GM23338 (cell line): ENCODE data around the gene DSCAML1. TPM values are rescaled to one million over a fixed set of nuclear protein-coding genes. Genes with fewer than 3 reads are reported as not detected.

Experiments
- ATAC-seq: fragments of 200-7000 bp; cut with Tn5 transposase; 3 replicates; pipeline ENCODE4 v1.9.1; 2020
- DNase-seq: peaks from one replicate; pipeline ENCODE4 v3.0.0-alpha.2; 2015; ENCODE audit warnings: low spot score
- H2AFZ ChIP-seq: fragments of 200-600 bp; sonication (generic); 2 replicates; pipeline ENCODE4 v1.8.0; 2016; ENCODE audit warnings: antibody characterized with exemption, mild to moderate bottlenecking, moderate library complexity
- H3F3A ChIP-seq: fragments of 200-600 bp; sonication (generic); replicated peaks from 2 replicates; pipeline ENCODE4 v1.8.0; 2017; ENCODE audit warnings: antibody characterized with exemption, mixed run types, low read depth
- H3K27ac ChIP-seq: fragments of 200-600 bp; sonication (generic); 2 replicates; pipeline ENCODE4 v1.6.1; 2016; ENCODE audit warnings: low read depth
- H3K27me3 ChIP-seq: fragments of 200-600 bp; sonication (generic); 2 replicates; pipeline ENCODE4 v1.8.0; 2016; ENCODE audit warnings: mild to moderate bottlenecking, mixed run types, moderate library complexity; ENCODE audit not compliant: insufficient read depth
- H3K36me3 ChIP-seq: fragments of 200-600 bp; sonication (generic); 2 replicates; pipeline ENCODE4 v1.8.0; 2016; ENCODE audit warnings: mild to moderate bottlenecking; ENCODE audit not compliant: insufficient read depth
- H3K4me1 ChIP-seq: fragments of 200-600 bp; sonication (generic); 2 replicates; pipeline ENCODE4 v1.8.0; 2016; ENCODE audit warnings: mild to moderate bottlenecking, moderate library complexity; ENCODE audit not compliant: insufficient read depth
- H3K4me2 ChIP-seq: fragments of 200-600 bp; sonication (generic); 2 replicates; pipeline ENCODE4 v1.7.1; 2017; ENCODE audit warnings: mixed run types
- H3K4me3 ChIP-seq: fragments of 200-600 bp; sonication (generic); 2 replicates; pipeline ENCODE4 v1.6.1; 2016; ENCODE audit warnings: mixed run types
- H3K79me2 ChIP-seq: fragments of 200-600 bp; sonication (generic); replicated peaks from 2 replicates; pipeline ENCODE4 v1.8.0; 2017; ENCODE audit warnings: mild to moderate bottlenecking; ENCODE audit not compliant: insufficient read depth
- H3K9me2 ChIP-seq: fragments of 200-600 bp; sonication (generic); 2 replicates; pipeline ENCODE4 v1.8.0; 2017; ENCODE audit not compliant: insufficient read depth
- H4K20me1 ChIP-seq: fragments of 200-600 bp; sonication (generic); replicated peaks from 2 replicates; pipeline ENCODE4 v1.8.0; 2017; ENCODE audit warnings: mild to moderate bottlenecking; ENCODE audit not compliant: insufficient read depth
- H3K27ac Mint-ChIP-seq: 2 replicates; pipeline ENCODE4 v1.8.0; 2020; ENCODE audit warnings: inconsistent platforms, mild to moderate bottlenecking, moderate library complexity, mixed read lengths
- H3K27me3 Mint-ChIP-seq: 3 replicates; pipeline ENCODE4 v1.8.0; 2022; ENCODE audit warnings: low read depth, mild to moderate bottlenecking, moderate library complexity, mixed read lengths, inconsistent platforms; ENCODE audit not compliant: insufficient read depth, poor library complexity
- H3K36me3 Mint-ChIP-seq: 3 replicates; pipeline ENCODE4 v1.8.0; 2021; ENCODE audit warnings: low read depth, mild to moderate bottlenecking, inconsistent platforms, moderate library complexity, mixed read lengths
- H3K4me1 Mint-ChIP-seq: 3 replicates; pipeline ENCODE4 v1.8.0; 2020; ENCODE audit warnings: mild to moderate bottlenecking, inconsistent platforms, mixed read lengths
- H3K4me3 Mint-ChIP-seq: 3 replicates; pipeline ENCODE4 v1.8.0; 2021; ENCODE audit warnings: moderate library complexity, mild to moderate bottlenecking, inconsistent platforms, mixed read lengths
- H3K9me3 Mint-ChIP-seq: 3 replicates; pipeline ENCODE4 v1.8.0; 2020; ENCODE audit warnings: moderate library complexity, mild to moderate bottlenecking, inconsistent platforms, mixed read lengths
- CREB1 ChIP-seq: fragments of 250-450 bp; sonication (Bioruptor Pico); IDR thresholded peaks from 2 replicates; pipeline ENCODE4 v1.5.0; 2020; ENCODE audit warnings: low read depth, mild to moderate bottlenecking, moderate library complexity
- EZH2 ChIP-seq: fragments of 200-600 bp; sonication (generic); IDR thresholded peaks from one replicate; pipeline ENCODE4 v1.8.0; 2017; ENCODE audit warnings: antibody characterized with exemption, mild to moderate bottlenecking, low read depth; ENCODE audit not compliant: unreplicated experiment
- NANOG ChIP-seq: IDR thresholded peaks from 2 replicates; pipeline ENCODE4 v1.6.1; 2016; ENCODE audit warnings: antibody characterized with exemption, borderline replicate concordance
- REST ChIP-seq: IDR thresholded peaks from one replicate; pipeline ENCODE4 v1.6.1; 2018; ENCODE audit warnings: antibody characterized with exemption; ENCODE audit not compliant: unreplicated experiment
- STAT1 ChIP-seq: IDR thresholded peaks from one replicate; pipeline ENCODE4 v1.6.1; 2016; ENCODE audit warnings: antibody characterized with exemption; ENCODE audit not compliant: unreplicated experiment
- ZNF114 ChIP-seq: fragments of 250-450 bp; sonication (Bioruptor Pico); IDR thresholded peaks from 2 replicates; pipeline ENCODE4 v1.5.0; 2020; ENCODE audit warnings: mild to moderate bottlenecking, moderate library complexity
- ZNF462 ChIP-seq: fragments of 250-450 bp; sonication (Bioruptor Pico); IDR thresholded peaks from 2 replicates; pipeline ENCODE4 v1.5.0; 2020; ENCODE audit warnings: mild to moderate bottlenecking, moderate library complexity
- polyA plus RNA-seq: library from polyadenylated mRNA; unstranded; fragments of >200 nt; fragmentation: Nextera tagmentation; extraction: Ambion mirVana; gene quantifications from 2 replicates; pipeline ENCODE4 v1.2.1, GENCODE V29; 2016
- total RNA-seq: library from RNA; depleted of rRNA; stranded (reverse); fragments of >200 nt; shearing (Covaris generic); gene quantifications from 2 replicates; pipeline ENCODE4 v1.2.3, GENCODE V29; 2014

DSCAML1 gene
- total and polyA plus RNA-seq, 2 experiments from 2014 or later, result 0.17 TPM; not detected in 1

- Histone ChIP-seq H3K4me2 (no peak overlapping the region), H4K20me1 (no peaks in the 10 kb centered on the region), H3K4me3 (no peak overlapping the region), H3K27ac (no peak overlapping the region), H3K4me1 (peaks cover 11% of the 10 kb centered on the region; the same call in 1 of the 2 replicates), H3K36me3 (no peaks in the 10 kb centered on the region), H3F3A (no peaks in the 10 kb centered on the region), H2AFZ (no peak overlapping the region), H3K27me3 (no peaks in the 10 kb centered on the region), H3K79me2 (no peaks in the 10 kb centered on the region), H3K9me2 (no peaks in the 10 kb centered on the region)
- H3K9me3 Mint-ChIP-seq, result no peaks in the 10 kb centered on the region
- peaks cover 35% of the 10 kb centered on the region for H3K4me1 Mint-ChIP-seq
- no peak overlapping the region for H3K27ac Mint-ChIP-seq
- TF ChIP-seq ZNF462 (CRISPR knock-in tag) (no peak), EZH2 (no peak), NANOG (no peak), STAT1 (no peak), REST (no peak), ZNF114 (CRISPR knock-in tag) (no peak), CREB1 (no peak)
- no peak for DNase-seq
- H3K36me3 Mint-ChIP-seq, result no peaks in the 10 kb centered on the region
- ATAC-seq, result peak; percentile 48
- H3K4me3 Mint-ChIP-seq, result no peak overlapping the region
- peaks cover 14% of the 10 kb centered on the region for H3K27me3 Mint-ChIP-seq
These were observed 93.9 kb downstream of the DSCAML1 start for GRCh38 chr11:117702946-117703598.
